Measurements from ENCODE around the gene HHIPL1. TPM values are rescaled to one million over a fixed set of nuclear protein-coding genes. Genes with fewer than 3 reads are reported as not detected.

HHIPL1 gene
- total and polyA plus RNA-seq, 8 donors = 2.2 to 3.1 (median 2.6) TPM

- Histone ChIP-seq H3K27ac (no peak overlapping the region), H3K4me1 (no peaks in the 10 kb centered on the region), H3K36me3 (no peaks in the 10 kb centered on the region), H3K9me3 (peaks cover 0 to 19% of the 10 kb centered on the region in 2 donors), H3K4me3 (no peak overlapping the region), H3K27me3 (no peaks in the 10 kb centered on the region)
- intact Hi-C loops (cut with DNase I) = no loop called here
- no peak for ATAC-seq
- TF ChIP-seq, protein P1, sequence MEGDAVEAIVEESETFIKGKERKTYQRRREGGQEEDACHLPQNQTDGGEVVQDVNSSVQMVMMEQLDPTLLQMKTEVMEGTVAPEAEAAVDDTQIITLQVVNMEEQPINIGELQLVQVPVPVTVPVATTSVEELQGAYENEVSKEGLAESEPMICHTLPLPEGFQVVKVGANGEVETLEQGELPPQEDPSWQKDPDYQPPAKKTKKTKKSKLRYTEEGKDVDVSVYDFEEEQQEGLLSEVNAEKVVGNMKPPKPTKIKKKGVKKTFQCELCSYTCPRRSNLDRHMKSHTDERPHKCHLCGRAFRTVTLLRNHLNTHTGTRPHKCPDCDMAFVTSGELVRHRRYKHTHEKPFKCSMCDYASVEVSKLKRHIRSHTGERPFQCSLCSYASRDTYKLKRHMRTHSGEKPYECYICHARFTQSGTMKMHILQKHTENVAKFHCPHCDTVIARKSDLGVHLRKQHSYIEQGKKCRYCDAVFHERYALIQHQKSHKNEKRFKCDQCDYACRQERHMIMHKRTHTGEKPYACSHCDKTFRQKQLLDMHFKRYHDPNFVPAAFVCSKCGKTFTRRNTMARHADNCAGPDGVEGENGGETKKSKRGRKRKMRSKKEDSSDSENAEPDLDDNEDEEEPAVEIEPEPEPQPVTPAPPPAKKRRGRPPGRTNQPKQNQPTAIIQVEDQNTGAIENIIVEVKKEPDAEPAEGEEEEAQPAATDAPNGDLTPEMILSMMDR (IDR thresholded peaks at IDR 0.05) = no peak
- DNase-seq = no peak
These were observed 55.5 kb downstream of the HHIPL1 start for GRCh38 chr14:99700379-99700778.

DNA sequence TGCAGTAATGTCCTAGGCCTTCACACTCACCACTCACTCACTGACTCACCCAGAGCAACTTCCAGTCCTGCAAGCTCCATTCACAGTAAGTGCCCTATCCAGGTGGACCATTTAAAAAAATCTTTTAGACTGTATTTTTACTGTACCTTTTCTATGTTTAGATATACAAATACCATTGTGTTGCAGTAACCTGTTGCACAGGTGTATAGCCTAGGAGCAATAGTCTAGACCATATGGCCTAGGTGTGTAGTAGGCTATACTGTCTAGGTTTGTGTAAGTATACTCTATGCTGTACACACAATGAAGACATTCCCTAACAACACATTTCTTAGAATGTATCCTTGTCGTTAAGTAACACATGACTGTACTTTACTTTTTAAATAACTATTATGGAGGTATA, 56.3 kb downstream of the HHIPL1 start:
- Histone ChIP-seq H3K27me3 (no peaks in the 10 kb centered on the region), H3K9me3 (peaks cover 0 to 19% of the 10 kb centered on the region in 2 donors), H3K36me3 (no peaks in the 10 kb centered on the region), H3K4me1 (no peaks in the 10 kb centered on the region), H3K4me3 (no peak overlapping the region), H3K27ac (no peak overlapping the region)
- no peak for ATAC-seq
- TF ChIP-seq, protein P1 (IDR thresholded peaks at IDR 0.05) = no peak
- intact Hi-C loops (cut with DNase I) = no loop called here
- DNase-seq = no peak

DNA sequence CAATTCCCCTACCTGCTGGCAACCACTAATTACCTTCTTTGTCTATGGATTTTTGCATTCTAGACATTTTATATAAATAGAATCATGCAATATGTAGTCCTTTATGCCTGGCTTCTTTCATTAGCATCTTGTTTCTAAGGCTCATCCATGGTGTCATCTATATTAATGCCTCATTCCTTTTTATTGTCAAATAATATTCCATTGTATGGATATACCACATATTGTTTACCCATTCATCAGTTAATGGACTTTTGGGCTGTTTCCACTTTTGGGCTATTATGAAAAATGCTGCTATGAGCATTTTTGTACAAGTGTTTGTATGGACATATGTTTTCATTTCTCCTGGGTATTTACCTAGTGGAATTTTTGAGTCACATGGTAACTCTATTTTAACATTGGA, 57.2 kb downstream of the HHIPL1 start:
- H3K4me3 ChIP-seq = no peak overlapping the region
- no peaks in the 10 kb centered on the region for H3K27me3 ChIP-seq
- no peak overlapping the region for H3K27ac ChIP-seq
- H3K4me1 ChIP-seq = no peaks in the 10 kb centered on the region
- H3K36me3 ChIP-seq = no peaks in the 10 kb centered on the region
- peaks cover 0 to 19% of the 10 kb centered on the region in 2 donors for H3K9me3 ChIP-seq
- TF ChIP-seq, protein P1 (IDR thresholded peaks at IDR 0.05) = no peak
- DNase-seq = no peak
- no peak for ATAC-seq
- intact Hi-C loops (cut with DNase I) = no loop called here

DNA sequence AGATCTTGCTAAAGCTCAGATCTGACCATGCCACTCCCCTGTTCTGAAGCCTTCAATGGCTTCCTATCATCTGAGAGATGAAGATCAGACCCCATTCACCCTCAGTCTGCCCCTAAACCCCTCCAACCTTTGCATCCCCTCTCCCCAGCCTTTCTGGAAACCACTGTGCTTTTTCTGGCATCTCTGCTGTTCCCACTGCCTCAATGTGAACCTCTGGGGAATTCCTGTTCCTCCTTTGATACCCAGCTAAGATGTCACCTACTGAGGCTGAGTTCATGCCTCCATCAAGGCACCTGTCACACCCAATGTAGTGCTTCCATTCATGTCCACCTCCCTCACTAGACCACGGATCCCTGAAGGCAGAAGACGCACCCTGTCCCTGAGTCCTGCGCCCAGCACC, 58.5 kb downstream of the HHIPL1 start:
- DNase-seq = no peak
- H3K9me3 ChIP-seq = peaks cover 0 to 19% of the 10 kb centered on the region in 2 donors
- intact Hi-C loops (cut with DNase I) = no loop called here
- no peak for ATAC-seq
- H3K4me1 ChIP-seq = no peaks in the 10 kb centered on the region
- no peaks in the 10 kb centered on the region for H3K36me3 ChIP-seq
- no peak overlapping the region for H3K4me3 ChIP-seq
- TF ChIP-seq, protein P1 (IDR thresholded peaks at IDR 0.05) = no peak
- no peak overlapping the region for H3K27ac ChIP-seq
- no peaks in the 10 kb centered on the region for H3K27me3 ChIP-seq

DNA sequence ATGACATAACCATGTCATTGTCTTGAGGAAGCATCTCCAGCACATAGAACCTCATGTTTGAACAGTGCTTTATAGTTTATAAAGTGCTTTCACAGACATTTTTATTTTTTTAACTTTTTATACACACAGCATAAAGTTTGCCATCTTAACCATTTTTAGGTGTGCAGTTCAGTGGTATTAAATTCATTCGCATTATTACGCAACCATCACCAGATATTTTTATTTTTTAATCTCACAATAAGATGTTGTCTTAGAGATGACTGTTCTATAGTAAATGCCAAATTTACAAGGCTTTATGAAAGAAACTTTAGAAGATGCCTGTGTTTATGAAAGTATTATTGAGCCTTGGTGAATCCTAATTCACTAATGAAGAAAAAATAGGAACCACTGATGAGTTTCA, 59.1 kb downstream of the HHIPL1 start:
- no peak overlapping the region for H3K27ac ChIP-seq
- ATAC-seq = no peak
- no peak overlapping the region for H3K4me3 ChIP-seq
- no peak for DNase-seq
- H3K9me3 ChIP-seq = peaks cover 0 to 19% of the 10 kb centered on the region in 2 donors
- no peaks in the 10 kb centered on the region for H3K27me3 ChIP-seq
- no peaks in the 10 kb centered on the region for H3K4me1 ChIP-seq
- intact Hi-C loops (cut with DNase I) = no loop called here
- TF ChIP-seq, protein P1 (IDR thresholded peaks at IDR 0.05) = no peak
- H3K36me3 ChIP-seq = no peaks in the 10 kb centered on the region

Measured in left lung (tissue), 10 donors.